AG09319 (cell line): Measurements from ENCODE around the gene SNTA1.
"Not testable (repeated sequence)": the region's sequence is repeated elsewhere in the genome, so short reads cannot be mapped to it uniquely, and the experiment has no call there.

Experiments used
- DNase-seq: peaks from one replicate; pipeline ENCODE4 v3.0.0-alpha.2; 2010; ENCODE audit warnings: low read depth; ENCODE audit errors: extremely low read depth
- CTCF ChIP-seq: IDR thresholded peaks from 2 replicates; pipeline ENCODE4 v1.5.1; 2011; ENCODE audit warnings: low read depth, mild to moderate bottlenecking, inconsistent platforms, low read length, moderate library complexity

SNTA1 gene

GRCh38 chr20:33434434-33434833 is 9.1 kb downstream of the SNTA1 start:
- DNase-seq: no peak
- TF ChIP-seq CTCF: no peak

- no peak for DNase-seq
- no peak for TF ChIP-seq CTCF
These were observed 9.9 kb downstream of the SNTA1 start for GRCh38 chr20:33433465-33434234.

- no peak for DNase-seq
- TF ChIP-seq CTCF: no peak
These were observed 11.7 kb downstream of the SNTA1 start for GRCh38 chr20:33431797-33432381.

GRCh38 chr20:33423875-33424274 is 19.7 kb downstream of the SNTA1 start:
- DNase-seq: not testable (repeated sequence)

- TF ChIP-seq CTCF: no peak
- DNase-seq: peak; percentile 75
These were observed 20.3 kb downstream of the SNTA1 start for GRCh38 chr20:33423141-33423834.

GRCh38 chr20:33419140-33419974 is 24.2 kb downstream of the SNTA1 start:
- no peak for TF ChIP-seq CTCF
- DNase-seq: no peak

GRCh38 chr20:33418033-33418432 is 25.5 kb downstream of the SNTA1 start:
- TF ChIP-seq CTCF: no peak
- DNase-seq: no peak
